DND-41 (cell line): Measurements from ENCODE around the gene IQSEC1.

ENCODE experiments used
- CTCF ChIP-seq: IDR thresholded peaks from 2 replicates; pipeline ENCODE4 v1.5.1; 2012; ENCODE audit warnings: borderline replicate concordance, low read length, moderate library complexity, mild to moderate bottlenecking; ENCODE audit not compliant: poor library complexity, severe bottlenecking; ENCODE audit errors: extremely low read depth
- EZH2 ChIP-seq: IDR thresholded peaks from 3 replicates; pipeline ENCODE4 v1.6.1; 2012; ENCODE audit warnings: borderline replicate concordance, low read depth, mild to moderate bottlenecking, moderate library complexity, low read length, inconsistent platforms; ENCODE audit not compliant: severe bottlenecking

DNA sequence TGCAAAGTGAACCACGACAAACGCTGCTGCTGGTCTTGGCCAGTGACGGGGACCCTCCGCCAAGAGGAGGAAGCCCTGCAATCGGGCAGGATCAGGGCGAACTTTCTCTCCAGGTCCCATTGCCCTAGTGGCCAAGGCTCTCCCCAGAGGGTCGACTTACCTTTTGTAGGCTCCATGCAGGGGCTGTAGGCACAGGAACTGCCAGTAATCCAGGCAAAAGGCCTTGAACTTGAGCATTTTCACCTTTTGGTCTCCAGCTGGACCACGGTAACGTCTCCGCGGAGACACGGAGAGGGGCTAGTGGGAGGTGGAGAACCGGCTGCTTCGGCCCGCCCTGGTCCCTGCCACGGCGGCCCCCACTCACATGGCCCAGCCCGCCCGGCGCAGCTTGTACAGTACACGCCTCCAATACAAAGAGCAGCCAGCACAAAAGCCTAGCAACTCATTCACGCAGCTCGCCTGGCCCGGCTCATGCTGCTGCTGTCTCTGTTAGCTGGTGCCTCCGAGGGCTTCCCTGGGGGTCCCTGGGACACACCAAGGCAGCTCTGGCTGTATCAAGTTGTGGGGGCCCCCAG lies 31.0 kb downstream of the IQSEC1 start:
- no peak for TF ChIP-seq CTCF
- TF ChIP-seq EZH2, result no peak
